Epithelial cell of alveolus of lung (primary cell): ENCODE measurements around the gene CGA. TPM values are rescaled to one million over a fixed set of nuclear protein-coding genes. Genes with fewer than 3 reads are reported as not detected.

Experiments
- total RNA-seq: library from RNA; depleted of rRNA; stranded (reverse); fragments of >200 nt; gene quantifications from 2 replicates; pipeline ENCODE4 v1.2.1, GENCODE V29; 2015

The CGA gene
- not detected in 2 replicates for total RNA-seq

GRCh38 chr6:87095087-87095509 is at the start of gene CGA:
CGA (minus strand) TSS chr6:87095106; CDS start chr6:87088200, 6,906 bp downstream.

Other genes starting within 250 kb of the CGA start
- gene HTR1E, start 157.6 kb downstream of the CGA start, total RNA-seq: not detected in 2 replicates
- 15.6 and 31.2 TPM in 2 replicates for gene ZNF292, start 60.5 kb upstream of the CGA start, total RNA-seq
- 3.5 and 8.4 TPM in 2 replicates for gene SMIM8, start 227.5 kb upstream of the CGA start, total RNA-seq
- not detected in 2 replicates for gene GJB7, start 234.2 kb upstream of the CGA start, total RNA-seq
- gene C6orf163, start 249.7 kb upstream of the CGA start, total RNA-seq: 0.13 and 0.88 TPM in 2 replicates